Trophoblast cell (in vitro differentiated cells and primary cell): ENCODE measurements around the gene COL5A1.

Source experiments
- DNase-seq, 2 donors: peaks; one replicate each; pipeline ENCODE4 v3.0.0-alpha.2; 2016
- H2AFZ ChIP-seq: 2 replicates; pipeline ENCODE4 v1.6.1; 2013; ENCODE audit warnings: low read length, moderate library complexity, mild to moderate bottlenecking; ENCODE audit not compliant: insufficient read depth, poor library complexity
- H2AK5ac ChIP-seq: 2 replicates; pipeline ENCODE4 v1.6.1; 2013; ENCODE audit warnings: mild to moderate bottlenecking, low read length
- H2BK120ac ChIP-seq: 2 replicates; pipeline ENCODE4 v1.6.1; 2013; ENCODE audit warnings: low read length, mild to moderate bottlenecking, moderate library complexity; ENCODE audit not compliant: insufficient read depth, poor library complexity
- H2BK12ac ChIP-seq: 2 replicates; pipeline ENCODE4 v1.6.1; 2013; ENCODE audit warnings: mild to moderate bottlenecking, low read length, moderate library complexity
- H2BK5ac ChIP-seq: 2 replicates; pipeline ENCODE4 v1.6.1; 2013; ENCODE audit warnings: low read length, low read depth, moderate library complexity, mild to moderate bottlenecking; ENCODE audit not compliant: poor library complexity
- H3K14ac ChIP-seq: 2 replicates; pipeline ENCODE4 v1.6.1; 2013; ENCODE audit warnings: mild to moderate bottlenecking, low read length
- H3K18ac ChIP-seq: 2 replicates; pipeline ENCODE4 v1.6.1; 2013; ENCODE audit warnings: mild to moderate bottlenecking, low read length
- H3K23ac ChIP-seq: 2 replicates; pipeline ENCODE4 v1.6.1; 2013; ENCODE audit warnings: low read length
- H3K27ac ChIP-seq: 2 replicates; pipeline ENCODE4 v1.5.1; 2013; ENCODE audit warnings: low read depth, mild to moderate bottlenecking, inconsistent platforms, low read length, moderate library complexity
- H3K27me3 ChIP-seq: 2 replicates; pipeline ENCODE4 v1.6.1; 2013; ENCODE audit warnings: inconsistent platforms, mild to moderate bottlenecking, low read length, moderate library complexity; ENCODE audit not compliant: insufficient read depth
- H3K36me3 ChIP-seq, 2 experiments: 1 replicate in 1 of 2; 2 replicates in 1 of 2; pipeline ENCODE4 v1.6.1; 2013; ENCODE audit warnings: low read length in 2 of 2, mild to moderate bottlenecking in 2 of 2, moderate library complexity in 1 of 2; ENCODE audit not compliant: insufficient read depth in 2 of 2, control insufficient read depth in 1 of 2
- H3K4ac ChIP-seq: 2 replicates; pipeline ENCODE4 v1.6.1; 2013; ENCODE audit warnings: low read depth, mild to moderate bottlenecking, low read length, moderate library complexity
- H3K4me1 ChIP-seq, 2 experiments: 1 replicate in 1 of 2; 2 replicates in 1 of 2; pipeline ENCODE4 v1.6.1; 2013; ENCODE audit warnings: low read length in 2 of 2, mild to moderate bottlenecking in 2 of 2, moderate library complexity in 1 of 2; ENCODE audit not compliant: insufficient read depth in 2 of 2, control insufficient read depth in 1 of 2
- H3K4me2 ChIP-seq: 2 replicates; pipeline ENCODE4 v1.6.1; 2013; ENCODE audit warnings: inconsistent platforms, mild to moderate bottlenecking, low read length, moderate library complexity
- H3K4me3 ChIP-seq: 2 replicates; pipeline ENCODE4 v1.5.1; 2013; ENCODE audit warnings: mild to moderate bottlenecking, low read depth, low read length, inconsistent platforms
- H3K79me1 ChIP-seq: one replicate; pipeline ENCODE4 v1.6.1; 2013; ENCODE audit warnings: low read length
- H3K79me2 ChIP-seq: 2 replicates; pipeline ENCODE4 v1.6.1; 2013; ENCODE audit warnings: low read length, mild to moderate bottlenecking; ENCODE audit not compliant: control insufficient read depth, insufficient read depth, poor library complexity
- H3K9ac ChIP-seq: 2 replicates; pipeline ENCODE4 v1.6.1; 2013; ENCODE audit warnings: mild to moderate bottlenecking, low read length
- H3K9me3 ChIP-seq: 2 replicates; pipeline ENCODE4 v1.6.1; 2013; ENCODE audit warnings: low read depth, mild to moderate bottlenecking, control low read depth, inconsistent platforms, low read length; ENCODE audit not compliant: insufficient read depth
- H4K12ac ChIP-seq: 2 replicates; pipeline ENCODE4 v1.6.1; 2013; ENCODE audit warnings: low read depth, mild to moderate bottlenecking, low read length, moderate library complexity
- H4K8ac ChIP-seq: 2 replicates; pipeline ENCODE4 v1.6.1; 2013; ENCODE audit warnings: low read depth, mild to moderate bottlenecking, low read length, moderate library complexity
- H4K91ac ChIP-seq: one replicate; pipeline ENCODE4 v1.6.1; 2013; ENCODE audit warnings: low read depth, mild to moderate bottlenecking, low read length, moderate library complexity
- WGBS: extraction: QIAGEN DNeasy Blood & Tissue Kit; methylation state at CpG from one replicate; pipeline ENCODE4 v1.1.7; 2013; ENCODE audit warnings: missing lambda C conversion rate; ENCODE audit not compliant: insufficient read length, insufficient coverage; ENCODE audit errors: extremely low coverage; 5-methylcytosine and 5-hydroxymethylcytosine counted together

Gene COL5A1

GRCh38 chr9:134783699-134784039 lies 142.1 kb downstream of the COL5A1 start:
- Histone ChIP-seq H3K4ac (no peak overlapping the region), H3K4me2 (no peak overlapping the region)

DNA sequence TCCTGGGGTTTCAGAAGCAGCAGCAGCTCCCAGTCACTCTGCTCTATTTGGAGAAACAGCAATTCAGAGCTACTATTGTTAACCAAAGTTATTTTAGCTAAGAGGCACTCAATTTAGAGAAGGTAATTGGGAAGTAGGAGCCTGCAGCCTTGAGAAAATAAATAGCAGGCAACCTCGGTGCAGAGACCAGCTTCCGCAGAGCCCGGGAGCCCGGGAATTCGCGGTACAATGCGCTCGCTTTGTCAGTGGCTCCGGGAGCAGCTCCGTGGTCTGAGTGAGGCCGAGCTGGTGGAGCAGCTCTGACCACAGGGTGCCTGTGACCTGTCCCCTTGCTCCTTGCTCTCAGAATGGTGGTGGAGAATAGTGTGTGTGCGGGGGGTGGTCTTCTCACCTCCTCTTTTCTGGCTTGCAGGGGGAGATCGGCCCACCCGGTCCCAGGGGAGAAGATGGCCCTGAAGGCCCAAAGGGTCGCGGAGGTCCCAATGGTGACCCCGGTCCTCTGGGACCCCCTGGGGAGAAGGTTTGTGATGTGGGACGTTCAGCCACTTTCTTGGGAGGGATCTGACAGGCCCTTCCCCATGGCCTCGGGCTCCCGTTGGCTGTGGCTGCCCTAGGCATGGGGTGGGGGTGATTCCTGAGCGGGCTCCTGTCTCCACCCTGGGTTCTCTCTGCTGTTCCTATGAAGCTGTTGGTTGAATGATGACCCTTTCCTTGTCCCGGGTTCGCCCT lies 143.1 kb downstream of the COL5A1 start:
- Histone ChIP-seq H3K4ac (no peak overlapping the region), H2AK5ac (no peak overlapping the region), H3K4me1 (no peaks in the 10 kb centered on the region), H3K27me3 (no peaks in the 10 kb centered on the region), H3K9ac (no peak overlapping the region), H3K4me3 (no peak overlapping the region), H2AFZ (no peak overlapping the region), H3K27ac (no peak overlapping the region), H3K36me3 (peaks cover 87 to 95% of the 10 kb centered on the region in 2 experiments), H3K23ac (no peak overlapping the region), H3K9me3 (peaks cover 2% of the 10 kb centered on the region), H4K12ac (no peak overlapping the region), H4K91ac (no peak overlapping the region), H3K18ac (no peak overlapping the region), H3K79me2 (no peaks in the 10 kb centered on the region), H2BK12ac (no peak overlapping the region), H3K79me1 (no peaks in the 10 kb centered on the region), H3K14ac (no peak overlapping the region), H2BK5ac (no peak overlapping the region), H3K4me2 (no peak overlapping the region), H2BK120ac (no peak overlapping the region), H4K8ac (no peak overlapping the region)
- DNase-seq: no peak
- WGBS: no CpG with 5 or more reads among the region's 23 CpGs

More at GRCh38 chr9:134783699-134784039, 142.1 kb downstream of the COL5A1 start:
- Histone ChIP-seq H3K14ac (no peak overlapping the region), H2BK120ac (no peak overlapping the region), H4K91ac (no peak overlapping the region), H2BK5ac (no peak overlapping the region), H2BK12ac (no peak overlapping the region), H3K27me3 (no peaks in the 10 kb centered on the region), H4K12ac (no peak overlapping the region), H2AFZ (no peak overlapping the region), H3K27ac (no peak overlapping the region), H3K9me3 (peaks cover 2% of the 10 kb centered on the region), H3K36me3 (peaks cover 89 to 97% of the 10 kb centered on the region in 2 experiments), H3K4me3 (no peak overlapping the region), H4K8ac (no peak overlapping the region), H3K23ac (no peak overlapping the region), H2AK5ac (no peak overlapping the region), H3K79me1 (no peaks in the 10 kb centered on the region), H3K9ac (no peak overlapping the region), H3K4me1 (no peaks in the 10 kb centered on the region), H3K79me2 (no peaks in the 10 kb centered on the region), H3K18ac (no peak overlapping the region)
- no CpG with 5 or more reads among the region's 12 CpGs for WGBS
- no peak for DNase-seq

DNA sequence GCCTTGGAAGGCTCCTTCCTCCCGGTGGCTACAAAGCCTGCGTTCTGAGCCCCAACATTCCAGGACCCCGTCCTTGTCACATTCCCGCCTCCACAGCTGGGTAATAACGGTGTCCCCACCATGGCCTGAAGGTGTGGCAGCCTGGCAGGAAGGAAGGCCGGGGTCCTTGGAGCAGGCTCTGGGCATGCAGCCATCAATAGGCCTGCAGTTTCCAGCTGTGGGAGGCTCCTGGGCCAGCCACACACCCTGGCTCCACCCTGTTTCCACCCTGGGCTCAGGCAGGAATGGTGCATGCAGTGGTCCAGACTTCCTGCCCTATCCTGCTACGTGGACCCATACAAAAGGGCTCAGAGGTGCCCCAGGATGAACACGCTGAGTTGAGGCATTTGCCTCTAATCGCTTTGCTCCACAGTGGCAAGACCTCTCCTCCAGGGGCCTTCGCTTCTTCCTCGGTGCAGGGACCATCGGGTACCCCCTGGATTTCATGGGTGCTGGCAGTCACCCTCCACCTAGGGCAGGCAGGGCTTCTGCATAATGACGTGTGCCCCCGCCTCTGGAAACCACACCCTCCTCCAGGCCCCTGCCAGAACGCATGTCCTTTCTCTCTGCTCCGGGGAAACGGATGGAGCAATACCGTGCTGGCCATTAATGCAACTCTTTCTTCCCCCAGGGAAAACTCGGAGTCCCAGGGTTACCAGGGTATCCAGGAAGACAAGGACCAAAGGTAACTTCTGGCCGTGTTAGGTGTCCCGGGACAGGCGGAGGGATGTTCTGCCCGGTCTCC lies 143.9 kb downstream of the COL5A1 start:
- H3K23ac ChIP-seq: no peak overlapping the region
- no peak overlapping the region for H2BK5ac ChIP-seq
- no peak overlapping the region for H4K12ac ChIP-seq
- H2BK12ac ChIP-seq: no peak overlapping the region
- H3K79me2 ChIP-seq: no peaks in the 10 kb centered on the region
- no peaks in the 10 kb centered on the region for H3K27me3 ChIP-seq
- peak overlapping the region; percentile 23 for H3K4me3 ChIP-seq
- no peak overlapping the region for H2BK120ac ChIP-seq
- H2AFZ ChIP-seq: no peak overlapping the region
- peaks cover 81 to 92% of the 10 kb centered on the region in 2 experiments for H3K36me3 ChIP-seq
- no peak for DNase-seq
- H3K4ac ChIP-seq: no peak overlapping the region
- H3K4me2 ChIP-seq: no peak overlapping the region
- no peak overlapping the region for H3K14ac ChIP-seq
- H3K9me3 ChIP-seq: peaks cover 4% of the 10 kb centered on the region
- no peak overlapping the region for H3K27ac ChIP-seq
- H3K4me1 ChIP-seq: no peaks in the 10 kb centered on the region
- H3K18ac ChIP-seq: no peak overlapping the region
- H4K8ac ChIP-seq: no peak overlapping the region
- no CpG with 5 or more reads among the region's 23 CpGs for WGBS
- H3K79me1 ChIP-seq: no peaks in the 10 kb centered on the region
- H3K9ac ChIP-seq: no peak overlapping the region
- no peak overlapping the region for H2AK5ac ChIP-seq
- no peak overlapping the region for H4K91ac ChIP-seq

DNA sequence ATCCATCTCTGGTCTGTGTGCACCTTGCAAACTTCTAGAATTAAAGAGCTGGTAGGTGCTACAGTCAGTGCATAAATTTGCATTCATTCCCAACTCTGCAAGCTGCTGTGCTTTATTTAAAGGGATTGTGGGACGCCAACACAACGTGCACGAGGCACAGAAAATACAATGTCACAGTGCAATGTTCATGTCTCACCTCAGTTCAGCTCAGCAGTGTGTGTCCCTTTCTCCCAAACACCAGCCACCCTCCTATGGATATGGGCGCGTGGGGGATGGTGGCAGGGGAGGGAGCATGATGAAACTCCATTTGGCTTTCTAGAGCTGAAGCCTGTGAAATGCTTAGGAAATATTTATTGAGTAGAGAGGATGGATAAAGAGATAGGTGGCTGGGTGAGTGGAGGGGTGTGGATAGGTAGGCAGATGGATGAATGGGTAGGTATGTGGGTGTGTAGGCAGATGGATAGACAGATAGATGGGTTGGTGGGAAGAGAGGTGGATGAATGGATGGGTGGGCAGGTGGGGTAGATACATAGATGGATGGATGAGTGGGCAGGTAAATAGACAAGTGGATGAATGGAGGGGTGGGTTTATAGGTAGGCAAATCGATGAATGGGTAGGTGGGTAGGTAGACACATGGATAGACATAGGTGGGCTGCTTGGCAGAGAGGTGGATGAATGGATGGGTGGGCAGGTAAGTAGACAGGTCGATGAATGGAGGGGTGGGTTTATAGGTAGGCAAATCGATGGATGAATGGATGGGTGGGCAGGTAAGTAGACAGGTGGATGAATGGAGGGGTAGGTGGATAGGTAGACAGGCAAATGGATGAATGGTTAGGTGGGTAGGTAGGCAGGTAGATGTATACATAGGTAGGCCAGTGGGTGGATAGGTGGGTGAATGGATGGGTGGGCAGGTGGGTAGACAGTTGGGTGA lies 146.3 kb downstream of the COL5A1 start:
- H2BK12ac ChIP-seq: no peak overlapping the region
- no peak overlapping the region for H2AK5ac ChIP-seq
- H3K4me2 ChIP-seq: no peak overlapping the region

More for the DNA sequence above, 146.3 kb downstream of the COL5A1 start:
- H3K18ac ChIP-seq: no peak overlapping the region
- peak overlapping the region; percentile 31 for H3K4me3 ChIP-seq
- H3K9me3 ChIP-seq: peaks cover 8% of the 10 kb centered on the region
- H2BK120ac ChIP-seq: no peak overlapping the region
- no peak overlapping the region for H2BK5ac ChIP-seq
- H3K14ac ChIP-seq: no peak overlapping the region
- DNase-seq: no peak
- WGBS: no CpG with 5 or more reads among the region's 8 CpGs
- no peak overlapping the region for H4K91ac ChIP-seq
- no peaks in the 10 kb centered on the region for H3K4me1 ChIP-seq
- no peak overlapping the region for H3K9ac ChIP-seq
- no peak overlapping the region for H4K8ac ChIP-seq
- H3K27me3 ChIP-seq: no peaks in the 10 kb centered on the region
- no peak overlapping the region for H3K4ac ChIP-seq
- no peak overlapping the region for H3K27ac ChIP-seq
- no peaks in the 10 kb centered on the region for H3K79me1 ChIP-seq
- peaks cover 78 to 90% of the 10 kb centered on the region in 2 experiments for H3K36me3 ChIP-seq
- no peak overlapping the region for H4K12ac ChIP-seq
- no peaks in the 10 kb centered on the region for H3K79me2 ChIP-seq
- no peak overlapping the region for H2AFZ ChIP-seq
- no peak overlapping the region for H3K23ac ChIP-seq
